Spleen (tissue), 7 donors: ENCODE measurements around the gene NHEJ1.

Experiments
- POLR2A ChIP-seq, 3 donors: fragments of 450-650 bp; IDR thresholded peaks; one replicate each; pipeline ENCODE4 v1.5.1; 2017; ENCODE audit warnings: antibody characterized with exemption in 3 of 3, mild to moderate bottlenecking in 1 of 3
- POLR2AphosphoS5 ChIP-seq, 3 donors: sonication (generic); formaldehyde crosslinking; IDR thresholded peaks; one replicate each; pipeline ENCODE4 v1.5.1; 2017; ENCODE audit warnings: antibody characterized with exemption in 3 of 3
- TF ChIP-seq, protein P1 (sequence below), 11 experiments: fragments of 200-600 bp in 7 of 11; fragments of 450-650 bp in 4 of 11; sonication (generic) in 4 of 11; IDR thresholded peaks in 8 of 11; conservative IDR thresholded peaks in 3 of 11; 1 replicate in 7 of 11; 2 replicates in 4 of 11; pipeline versions ENCODE4 v1.4.0 to v1.8.0; 2016 to 2021; ENCODE audit warnings: antibody characterized with exemption in 11 of 11, inconsistent platforms in 4 of 11, mild to moderate bottlenecking in 1 of 11
- donor health status: DM: no; HTN: no; CAD: no; lungs with moderate emphysema.
- donor health status: DM: no; HTN: no; CAD: no.
- donor health status: DM: no; HTN: no; CAD: no.

DNA sequence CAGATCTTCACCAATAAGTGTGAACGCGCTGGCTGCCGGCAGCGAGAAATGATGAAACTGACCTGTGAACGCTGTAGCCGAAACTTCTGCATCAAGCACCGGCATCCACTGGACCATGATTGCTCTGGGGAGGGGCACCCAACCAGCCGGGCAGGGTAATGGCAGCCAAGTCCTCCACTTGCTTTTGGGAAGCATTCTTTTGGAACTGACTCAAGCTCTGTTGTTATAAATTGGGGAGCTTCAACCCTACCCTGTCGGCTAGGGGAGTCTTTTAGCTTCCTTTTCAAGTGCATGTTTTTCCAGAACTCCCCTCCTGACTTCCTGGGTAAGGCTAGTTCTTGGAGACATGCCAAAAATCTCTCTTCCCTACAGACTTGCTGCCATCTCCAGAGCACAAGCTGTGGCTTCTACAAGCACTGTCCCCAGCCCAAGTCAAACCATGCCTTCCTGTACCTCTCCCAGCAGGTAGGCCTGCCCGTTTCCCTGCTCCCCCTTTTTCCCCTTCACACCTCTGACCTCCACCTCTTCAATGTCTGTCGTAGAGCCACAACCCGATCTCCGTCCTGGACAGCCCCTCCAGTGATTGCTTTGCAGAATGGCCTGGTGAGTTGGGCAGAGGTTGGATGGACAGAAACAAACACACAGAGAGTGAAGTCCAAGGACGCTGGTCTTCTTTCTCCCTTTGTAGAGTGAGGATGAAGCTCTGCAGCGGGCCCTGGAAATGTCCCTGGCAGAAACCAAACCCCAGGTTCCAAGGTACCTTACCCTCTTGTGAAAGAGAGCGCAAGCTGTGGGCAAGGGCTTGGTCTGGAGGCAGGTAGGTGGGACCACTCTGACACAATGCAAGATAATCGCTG lies 47.5 kb upstream of the NHEJ1 start:
- TF ChIP-seq, protein P1, sequence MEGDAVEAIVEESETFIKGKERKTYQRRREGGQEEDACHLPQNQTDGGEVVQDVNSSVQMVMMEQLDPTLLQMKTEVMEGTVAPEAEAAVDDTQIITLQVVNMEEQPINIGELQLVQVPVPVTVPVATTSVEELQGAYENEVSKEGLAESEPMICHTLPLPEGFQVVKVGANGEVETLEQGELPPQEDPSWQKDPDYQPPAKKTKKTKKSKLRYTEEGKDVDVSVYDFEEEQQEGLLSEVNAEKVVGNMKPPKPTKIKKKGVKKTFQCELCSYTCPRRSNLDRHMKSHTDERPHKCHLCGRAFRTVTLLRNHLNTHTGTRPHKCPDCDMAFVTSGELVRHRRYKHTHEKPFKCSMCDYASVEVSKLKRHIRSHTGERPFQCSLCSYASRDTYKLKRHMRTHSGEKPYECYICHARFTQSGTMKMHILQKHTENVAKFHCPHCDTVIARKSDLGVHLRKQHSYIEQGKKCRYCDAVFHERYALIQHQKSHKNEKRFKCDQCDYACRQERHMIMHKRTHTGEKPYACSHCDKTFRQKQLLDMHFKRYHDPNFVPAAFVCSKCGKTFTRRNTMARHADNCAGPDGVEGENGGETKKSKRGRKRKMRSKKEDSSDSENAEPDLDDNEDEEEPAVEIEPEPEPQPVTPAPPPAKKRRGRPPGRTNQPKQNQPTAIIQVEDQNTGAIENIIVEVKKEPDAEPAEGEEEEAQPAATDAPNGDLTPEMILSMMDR (IDR thresholded peaks at IDR 0.05 in 8 of 11, conservative IDR thresholded peaks at IDR 0.05 in 3 of 11) = no peak
- no peak for TF ChIP-seq POLR2A (IDR thresholded peaks at IDR 0.05)
- TF ChIP-seq POLR2AphosphoS5 (IDR thresholded peaks at IDR 0.05) = no peak
